Dermis microvascular lymphatic vessel endothelial cell (primary cell): ENCODE data around the gene TEX30. TPM values are rescaled to one million over a fixed set of nuclear protein-coding genes. Genes with fewer than 3 reads are reported as not detected.

Source experiments
- DNase-seq, 2 donors: peaks; one replicate each; pipeline versions ENCODE4 v3.0.0 to v3.0.0-alpha.2; 2010; ENCODE audit warnings: low read depth in 2 of 2
- total RNA-seq: library from RNA; depleted of rRNA; stranded (reverse); fragments of >200 nt; gene quantifications from 2 replicates; pipeline ENCODE4 v1.2.1, GENCODE V29; 2014

Gene TEX30
- total RNA-seq, 1 donor from 2014 or later, result 23.2 TPM

GRCh38 chr13:102779436-102780159 is 6.0 kb upstream of the TEX30 start:
- DNase-seq, result no peak

GRCh38 chr13:102777736-102778135 is 4.2 kb upstream of the TEX30 start:
- DNase-seq, result no peak

GRCh38 chr13:102776271-102776670 is 2.7 kb upstream of the TEX30 start:
- DNase-seq, result no peak

GRCh38 chr13:102774591-102775520 is 1.3 kb upstream of the TEX30 start:
- DNase-seq, result no peak

GRCh38 chr13:102774214-102774568 is 605 bp upstream of the TEX30 start:
- no peak for DNase-seq

GRCh38 chr13:102772042-102772425 is 1.6 kb downstream of the TEX30 start:
- no peak for DNase-seq

- DNase-seq, result no peak
These were observed 2.1 kb downstream of the TEX30 start for GRCh38 chr13:102771298-102772041.

- DNase-seq, result peak in 1 of 2 donors; percentile 24
These were observed 3.2 kb downstream of the TEX30 start for GRCh38 chr13:102770435-102770834.

GRCh38 chr13:102769679-102770078 is 3.9 kb downstream of the TEX30 start:
- peak in 1 of 2 donors; percentile 8 for DNase-seq

GRCh38 chr13:102768909-102769308 is 4.7 kb downstream of the TEX30 start:
- no peak for DNase-seq

GRCh38 chr13:102763741-102764140 is 9.8 kb downstream of the TEX30 start:
- DNase-seq, result no peak

- no peak for DNase-seq
These were observed 12.5 kb downstream of the TEX30 start for GRCh38 chr13:102761071-102761470.

GRCh38 chr13:102758842-102759241 is 14.7 kb downstream of the TEX30 start:
- no peak for DNase-seq

- no peak for DNase-seq
These were observed 16.6 kb downstream of the TEX30 start for GRCh38 chr13:102757006-102757405.

GRCh38 chr13:102751886-102752285 is 21.7 kb downstream of the TEX30 start:
- DNase-seq, result no peak

- no peak for DNase-seq
These were observed 31.1 kb downstream of the TEX30 start for GRCh38 chr13:102742506-102742905.

- no peak for DNase-seq
These were observed 31.5 kb downstream of the TEX30 start for GRCh38 chr13:102742101-102742500.

- DNase-seq, result peak; percentile 94
These were observed 43.9 kb downstream of the TEX30 start for GRCh38 chr13:102729560-102730270.

GRCh38 chr13:102726430-102726829 is 47.2 kb downstream of the TEX30 start:
- DNase-seq, result peak; percentile 40 to 53

GRCh38 chr13:102724923-102725322 is 48.7 kb downstream of the TEX30 start:
- peak; percentile 87 to 88 for DNase-seq

- peak; percentile 89 to 98 for DNase-seq
These were observed 51.8 kb downstream of the TEX30 start for GRCh38 chr13:102721800-102722231.
